PC-3 (cell line): ENCODE results near the gene RTKN2.

Experiments
- EZH2phosphoT487 ChIP-seq: fragments of 300-600 bp; sonication (generic); IDR thresholded peaks from 2 replicates; pipeline ENCODE4 v1.6.1; 2018; ENCODE audit warnings: mild to moderate bottlenecking, antibody characterized with exemption, low read length, borderline replicate concordance
- TF ChIP-seq, protein P1 (sequence below): fragments of 300-600 bp; sonication (generic); conservative IDR thresholded peaks from 2 replicates; pipeline ENCODE4 v1.5.1; 2017; ENCODE audit warnings: antibody characterized with exemption, low read depth, mild to moderate bottlenecking, low read length

DNA sequence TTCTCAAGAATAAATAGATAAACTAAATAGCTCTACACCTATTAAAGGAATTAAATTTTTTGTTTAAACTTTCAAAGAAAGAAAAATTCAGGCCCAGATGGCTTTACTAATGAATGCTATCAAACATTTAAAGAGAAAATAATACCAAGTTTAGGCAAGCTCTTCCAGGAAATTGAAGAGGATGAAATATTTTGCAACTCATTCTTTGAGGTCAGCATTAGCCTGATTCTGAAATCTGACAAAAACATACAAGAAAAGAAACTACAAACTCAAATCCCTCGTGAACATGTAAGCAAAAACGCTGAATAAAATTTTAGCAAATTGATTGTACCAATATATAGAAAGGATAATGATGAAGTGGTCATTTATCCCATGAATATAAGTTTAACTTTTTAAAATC, 93.4 kb downstream of the RTKN2 start:
- TF ChIP-seq, protein P1, sequence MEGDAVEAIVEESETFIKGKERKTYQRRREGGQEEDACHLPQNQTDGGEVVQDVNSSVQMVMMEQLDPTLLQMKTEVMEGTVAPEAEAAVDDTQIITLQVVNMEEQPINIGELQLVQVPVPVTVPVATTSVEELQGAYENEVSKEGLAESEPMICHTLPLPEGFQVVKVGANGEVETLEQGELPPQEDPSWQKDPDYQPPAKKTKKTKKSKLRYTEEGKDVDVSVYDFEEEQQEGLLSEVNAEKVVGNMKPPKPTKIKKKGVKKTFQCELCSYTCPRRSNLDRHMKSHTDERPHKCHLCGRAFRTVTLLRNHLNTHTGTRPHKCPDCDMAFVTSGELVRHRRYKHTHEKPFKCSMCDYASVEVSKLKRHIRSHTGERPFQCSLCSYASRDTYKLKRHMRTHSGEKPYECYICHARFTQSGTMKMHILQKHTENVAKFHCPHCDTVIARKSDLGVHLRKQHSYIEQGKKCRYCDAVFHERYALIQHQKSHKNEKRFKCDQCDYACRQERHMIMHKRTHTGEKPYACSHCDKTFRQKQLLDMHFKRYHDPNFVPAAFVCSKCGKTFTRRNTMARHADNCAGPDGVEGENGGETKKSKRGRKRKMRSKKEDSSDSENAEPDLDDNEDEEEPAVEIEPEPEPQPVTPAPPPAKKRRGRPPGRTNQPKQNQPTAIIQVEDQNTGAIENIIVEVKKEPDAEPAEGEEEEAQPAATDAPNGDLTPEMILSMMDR = no peak
- TF ChIP-seq EZH2phosphoT487 = no peak
